ENCODE measurements around the gene DLX2.

DLX2 gene

GRCh38 chr2:172053486-172053885 lies 49.2 kb downstream of the DLX2 start:
- no peak for DNase-seq

GRCh38 chr2:172052000-172052983 lies 50.4 kb downstream of the DLX2 start:
- peak; percentile 12 for DNase-seq

- DNase-seq, result no peak
These were observed 52.1 kb downstream of the DLX2 start for GRCh38 chr2:172050479-172051125.

DNA sequence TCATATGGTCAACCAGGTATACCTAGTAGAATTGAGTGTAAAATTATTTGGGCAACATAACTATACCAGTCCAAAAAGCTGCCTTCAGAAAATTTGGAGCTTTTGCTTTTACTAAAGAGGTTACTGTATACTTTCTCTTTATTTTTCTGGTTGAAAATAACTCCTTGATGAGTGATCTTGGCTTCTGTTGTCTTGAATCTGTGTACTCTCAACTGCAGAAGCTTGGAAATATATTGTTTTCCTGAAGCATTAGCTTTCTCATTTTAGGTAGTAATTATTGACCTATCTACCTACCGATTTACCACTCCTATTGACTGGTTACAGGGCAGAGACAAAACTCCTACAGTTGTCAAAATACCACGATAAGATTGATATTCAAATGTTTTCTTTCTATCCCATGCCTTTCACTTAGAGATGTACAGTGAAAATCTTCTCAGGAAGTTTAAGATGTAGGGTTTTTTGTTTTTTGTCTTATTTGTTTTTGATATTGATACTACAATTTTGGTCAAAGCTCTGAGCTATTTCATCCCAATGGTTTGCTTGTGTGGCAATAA lies 53.1 kb downstream of the DLX2 start:
- no peak for DNase-seq

All from fibroblast of skin of scalp (primary cell).